Duodenal mucosa (tissue), 2 donors: ENCODE measurements around the gene ERAS.
"Not testable (repeated sequence)": the region's sequence is repeated elsewhere in the genome, so short reads cannot be mapped to it uniquely, and the experiment has no call there.

ENCODE experiments used
- H3K27ac ChIP-seq: one replicate; pipeline ENCODE4 v1.7.0; 2013; ENCODE audit warnings: low read depth, low read length
- H3K27me3 ChIP-seq, 2 donors: one replicate each; pipeline ENCODE4 v1.7.0; 2013; ENCODE audit warnings: low read length in 2 of 2, control low read depth in 1 of 2; ENCODE audit not compliant: insufficient read depth in 2 of 2, control insufficient read depth in 1 of 2
- H3K36me3 ChIP-seq, 2 donors: one replicate each; pipeline ENCODE4 v1.7.0; 2013; ENCODE audit warnings: low read length in 2 of 2, control low read depth in 1 of 2; ENCODE audit not compliant: insufficient read depth in 2 of 2, control insufficient read depth in 1 of 2
- H3K4me1 ChIP-seq, 2 donors: one replicate each; pipeline ENCODE4 v1.7.0; 2013; ENCODE audit warnings: low read length in 2 of 2, control low read depth in 1 of 2; ENCODE audit not compliant: insufficient read depth in 2 of 2, control insufficient read depth in 1 of 2
- H3K4me3 ChIP-seq, 2 donors: one replicate each; pipeline ENCODE4 v1.7.0; 2013; ENCODE audit warnings: low read length in 2 of 2, low read depth in 1 of 2
- H3K9ac ChIP-seq, 2 donors: one replicate each; pipeline ENCODE4 v1.7.0; 2013; ENCODE audit warnings: low read length in 2 of 2, low read depth in 1 of 2
- H3K9me3 ChIP-seq, 2 donors: one replicate each; pipeline ENCODE4 v1.7.0; 2013; ENCODE audit warnings: low read length in 2 of 2, control low read depth in 1 of 2; ENCODE audit not compliant: control insufficient read depth in 1 of 2

ERAS gene

GRCh38 chrX:48816014-48816810 is 10.1 kb upstream of the ERAS start:
- Histone ChIP-seq H3K36me3 (peaks cover 18 to 47% of the 10 kb centered on the region in 2 donors), H3K27ac (no peak overlapping the region), H3K4me1 (no peaks in the 10 kb centered on the region), H3K4me3 (no peak overlapping the region), H3K27me3 (no peaks in the 10 kb centered on the region), H3K9me3 (no peaks in the 10 kb centered on the region), H3K9ac (no peak overlapping the region)

- no peak overlapping the region for H3K27ac ChIP-seq
- no peak overlapping the region for H3K4me3 ChIP-seq
- H3K4me1 ChIP-seq: no peaks in the 10 kb centered on the region
- no peaks in the 10 kb centered on the region for H3K9me3 ChIP-seq
- H3K9ac ChIP-seq: no peak overlapping the region
- peaks cover 18 to 50% of the 10 kb centered on the region in 2 donors for H3K36me3 ChIP-seq
- H3K27me3 ChIP-seq: no peaks in the 10 kb centered on the region
Observed at GRCh38 chrX:48818098-48818497, 8.2 kb upstream of the ERAS start.

GRCh38 chrX:48818866-48819265 is 7.4 kb upstream of the ERAS start:
- no peak overlapping the region for H3K27ac ChIP-seq
- H3K4me3 ChIP-seq: no peak overlapping the region
- H3K27me3 ChIP-seq: no peaks in the 10 kb centered on the region
- H3K4me1 ChIP-seq: no peaks in the 10 kb centered on the region
- no peaks in the 10 kb centered on the region for H3K9me3 ChIP-seq
- H3K9ac ChIP-seq: no peak overlapping the region
- H3K36me3 ChIP-seq: peaks cover 24 to 58% of the 10 kb centered on the region in 2 donors

- not testable (repeated sequence) for H3K4me3 ChIP-seq, H3K27ac ChIP-seq, H3K9ac ChIP-seq, H3K27me3 ChIP-seq, H3K9me3 ChIP-seq, H3K4me1 ChIP-seq
- H3K36me3 ChIP-seq: peaks cover 24 to 61% of the 10 kb centered on the region in 2 donors
Observed at GRCh38 chrX:48819394-48819793, 6.9 kb upstream of the ERAS start.

GRCh38 chrX:48823053-48823452 is 3.3 kb upstream of the ERAS start:
- no peak overlapping the region for H3K4me3 ChIP-seq
- no peak overlapping the region for H3K9ac ChIP-seq
- H3K27me3 ChIP-seq: no peaks in the 10 kb centered on the region
- H3K36me3 ChIP-seq: peaks cover 12 to 42% of the 10 kb centered on the region in 2 donors
- H3K9me3 ChIP-seq: no peaks in the 10 kb centered on the region
- H3K27ac ChIP-seq: no peak overlapping the region
- no peaks in the 10 kb centered on the region for H3K4me1 ChIP-seq

- H3K36me3 ChIP-seq: peaks cover 12 to 32% of the 10 kb centered on the region in 2 donors
- no peak overlapping the region for H3K9ac ChIP-seq
- H3K4me3 ChIP-seq: no peak overlapping the region
- H3K27ac ChIP-seq: no peak overlapping the region
- H3K9me3 ChIP-seq: no peaks in the 10 kb centered on the region
- no peaks in the 10 kb centered on the region for H3K4me1 ChIP-seq
- H3K27me3 ChIP-seq: no peaks in the 10 kb centered on the region
Observed at GRCh38 chrX:48824066-48824465, 2.2 kb upstream of the ERAS start.

- H3K27me3 ChIP-seq: peaks cover 0 to 6% of the 10 kb centered on the region in 2 donors
- no peak overlapping the region for H3K4me3 ChIP-seq
- H3K9me3 ChIP-seq: no peaks in the 10 kb centered on the region
- H3K36me3 ChIP-seq: peaks cover 7 to 22% of the 10 kb centered on the region in 2 donors
- no peak overlapping the region for H3K9ac ChIP-seq
- H3K4me1 ChIP-seq: no peaks in the 10 kb centered on the region
- no peak overlapping the region for H3K27ac ChIP-seq
Observed at GRCh38 chrX:48826876-48827653, 752 bp downstream of the ERAS start.

GRCh38 chrX:48827654-48827968 is 1.3 kb downstream of the ERAS start:
- H3K4me1 ChIP-seq: no peaks in the 10 kb centered on the region
- H3K4me3 ChIP-seq: no peak overlapping the region
- no peak overlapping the region for H3K27ac ChIP-seq
- peaks cover 7 to 17% of the 10 kb centered on the region in 2 donors for H3K36me3 ChIP-seq
- H3K9me3 ChIP-seq: no peaks in the 10 kb centered on the region
- H3K27me3 ChIP-seq: peaks cover 0 to 6% of the 10 kb centered on the region in 2 donors
- H3K9ac ChIP-seq: no peak overlapping the region

GRCh38 chrX:48829016-48829735 is 2.9 kb downstream of the ERAS start:
- H3K36me3 ChIP-seq: peaks cover 0 to 3% of the 10 kb centered on the region in 2 donors
- H3K9ac ChIP-seq: no peak overlapping the region
- H3K9me3 ChIP-seq: no peaks in the 10 kb centered on the region
- H3K27me3 ChIP-seq: peaks cover 0 to 6% of the 10 kb centered on the region in 2 donors
- no peak overlapping the region for H3K4me3 ChIP-seq
- H3K27ac ChIP-seq: no peak overlapping the region
- no peaks in the 10 kb centered on the region for H3K4me1 ChIP-seq
